ENCODE results near the gene CTAGE8. TPM values are rescaled to one million over a fixed set of nuclear protein-coding genes. Genes with fewer than 3 reads are reported as not detected.

Gene CTAGE8
- polyA plus RNA-seq, 1 donor, result 12.3 TPM

Other genes with a start within 250 kb of the CTAGE8 start
- gene OR2A5, start 220.3 kb downstream of the CTAGE8 start, polyA plus RNA-seq (ENCODE audit: insufficient read length), result 0.18 TPM
- 0.22 TPM for gene OR2A25, start 199.5 kb downstream of the CTAGE8 start, polyA plus RNA-seq (ENCODE audit: insufficient read length)
- gene OR2A12, start 183.0 kb downstream of the CTAGE8 start, polyA plus RNA-seq (ENCODE audit: insufficient read length), result 0.05 TPM
- gene OR2A2, start 159.7 kb downstream of the CTAGE8 start, polyA plus RNA-seq (ENCODE audit: insufficient read length), result not detected
- gene OR2A14, start 146.1 kb downstream of the CTAGE8 start, polyA plus RNA-seq (ENCODE audit: insufficient read length), result not detected
- gene CTAGE4, start 85.8 kb downstream of the CTAGE8 start, polyA plus RNA-seq (ENCODE audit: insufficient read length), result 1.0 TPM
- 24.0 TPM for gene ARHGEF35, start 73.5 kb downstream of the CTAGE8 start, polyA plus RNA-seq (ENCODE audit: insufficient read length)
- gene OR2A42, start 29.7 kb downstream of the CTAGE8 start, polyA plus RNA-seq (ENCODE audit: insufficient read length), result 1.8 TPM
- gene OR2A7, start 4.5 kb downstream of the CTAGE8 start, polyA plus RNA-seq (ENCODE audit: insufficient read length), result 9.4 TPM
- gene OR2A1, start 43.1 kb upstream of the CTAGE8 start, polyA plus RNA-seq (ENCODE audit: insufficient read length), result 1.2 TPM
- 18.8 TPM for gene ARHGEF5, start 86.1 kb upstream of the CTAGE8 start, polyA plus RNA-seq (ENCODE audit: insufficient read length)
- gene NOBOX, start 134.4 kb upstream of the CTAGE8 start, polyA plus RNA-seq (ENCODE audit: insufficient read length), result not detected